SW480 (cell line): ENCODE measurements around the gene GNPNAT1.

Experiments
- DNase-seq: peaks from one replicate; pipeline ENCODE4 v3.0.0-alpha.2; 2016; ENCODE audit warnings: low spot score

The GNPNAT1 gene

DNA sequence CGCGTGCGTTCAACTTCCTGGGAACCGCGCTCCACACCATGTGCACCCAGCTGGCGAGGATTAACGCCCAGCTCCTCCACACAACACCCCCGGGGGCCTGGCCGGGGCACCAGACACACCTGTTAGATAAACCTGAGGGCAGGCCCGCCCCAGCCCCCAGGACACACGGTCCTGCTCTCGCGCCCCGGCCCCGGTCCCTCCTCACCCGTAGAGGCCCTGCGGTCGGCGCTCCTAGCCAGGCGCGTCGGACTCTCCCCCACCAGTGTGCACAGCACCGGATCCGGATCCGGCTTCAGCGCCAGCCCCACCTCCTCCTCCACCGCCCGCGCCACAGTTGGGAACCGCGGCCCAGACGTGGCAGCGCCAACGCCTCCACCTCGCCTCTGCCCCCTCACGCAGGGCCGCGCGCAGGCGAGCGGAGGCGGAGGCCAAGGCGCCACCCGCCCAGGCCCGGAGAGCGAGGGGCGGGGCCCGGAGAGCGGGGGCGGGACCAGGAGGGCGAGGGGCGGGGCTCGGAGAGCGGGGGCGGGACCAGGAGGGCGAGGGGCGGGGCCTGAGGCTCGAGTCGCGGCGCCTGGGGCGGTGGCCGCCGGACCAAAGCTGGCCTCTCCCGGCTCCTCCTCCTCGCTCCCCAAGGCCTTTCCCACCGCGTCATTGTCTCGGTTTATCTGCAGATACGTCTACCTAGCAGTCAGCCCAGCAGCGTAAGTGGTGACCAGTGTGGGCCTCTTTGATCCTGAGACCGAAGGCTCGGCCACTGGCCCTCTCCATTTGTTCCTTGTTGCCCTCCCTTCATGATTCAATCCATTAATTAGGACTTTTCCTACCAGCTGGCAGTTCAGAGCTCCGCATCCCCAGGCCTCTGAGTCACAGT lies at the start of gene GNPNAT1:
TSS of gene GNPNAT1 (minus strand) at position 385 of the 874 bp plus-strand sequence. CDS start 6,957 bp downstream, outside the sequence.
- DNase-seq = peak; percentile 86

DNA sequence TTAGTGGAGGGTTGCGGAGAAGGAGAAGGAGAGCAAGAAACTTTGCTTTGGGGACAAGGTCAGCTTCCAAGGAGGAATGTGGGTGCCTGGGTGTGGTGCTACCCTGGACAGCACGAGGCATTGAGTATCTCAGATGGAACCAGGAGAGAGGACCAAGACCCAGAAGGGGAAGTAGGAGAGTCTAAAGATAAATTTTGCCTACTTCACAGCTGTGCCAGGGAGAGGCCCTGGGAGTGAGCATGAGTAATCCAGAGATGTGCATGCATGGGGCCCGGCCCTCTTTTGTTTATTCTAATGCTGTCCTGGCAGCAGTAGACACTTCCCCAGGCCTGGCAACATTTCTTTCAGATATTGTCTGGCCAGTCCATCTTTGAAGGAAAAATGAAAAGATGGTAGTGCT lies 49.5 kb upstream of the GNPNAT1 start:
- DNase-seq = no peak

DNA sequence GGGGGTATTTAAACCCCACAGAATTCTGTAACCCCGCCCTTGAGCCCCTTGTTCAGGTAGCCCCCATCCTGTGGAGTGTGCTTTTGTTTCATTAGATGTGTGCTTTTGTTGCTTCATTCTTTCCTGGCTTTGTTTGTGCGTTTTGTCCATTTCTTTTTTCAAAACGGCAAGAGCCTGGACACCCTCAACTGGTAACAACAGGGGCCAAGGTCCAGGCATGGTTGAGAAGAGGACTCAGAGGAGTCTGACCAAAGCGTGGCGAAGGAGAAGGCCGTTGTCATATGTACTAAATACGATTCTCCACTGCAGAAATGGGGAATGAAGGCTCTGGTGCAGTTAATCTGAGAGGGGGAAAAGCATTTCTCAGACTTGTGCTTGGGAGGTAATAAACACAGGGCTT lies 46.0 kb upstream of the GNPNAT1 start:
- DNase-seq = no peak

DNA sequence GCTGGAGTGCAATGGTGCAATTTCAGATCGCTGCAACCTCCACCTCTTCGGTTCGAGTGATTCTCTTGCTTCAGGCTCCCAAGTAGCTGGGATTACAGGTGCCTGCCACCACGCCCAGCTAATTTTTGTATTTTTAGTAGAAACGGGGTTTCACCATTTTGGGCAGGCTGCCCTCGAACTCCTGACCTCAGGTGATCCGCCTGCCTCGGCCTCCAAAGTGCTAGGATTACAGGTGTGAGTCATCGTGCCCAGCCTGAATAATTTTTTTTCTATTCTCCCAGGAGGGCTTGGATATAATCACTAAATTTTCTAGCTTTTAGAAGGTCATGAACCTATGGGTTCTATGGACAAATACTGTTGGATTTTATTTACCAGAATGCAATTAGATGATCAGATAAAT lies 44.7 kb upstream of the GNPNAT1 start:
- no peak for DNase-seq

DNA sequence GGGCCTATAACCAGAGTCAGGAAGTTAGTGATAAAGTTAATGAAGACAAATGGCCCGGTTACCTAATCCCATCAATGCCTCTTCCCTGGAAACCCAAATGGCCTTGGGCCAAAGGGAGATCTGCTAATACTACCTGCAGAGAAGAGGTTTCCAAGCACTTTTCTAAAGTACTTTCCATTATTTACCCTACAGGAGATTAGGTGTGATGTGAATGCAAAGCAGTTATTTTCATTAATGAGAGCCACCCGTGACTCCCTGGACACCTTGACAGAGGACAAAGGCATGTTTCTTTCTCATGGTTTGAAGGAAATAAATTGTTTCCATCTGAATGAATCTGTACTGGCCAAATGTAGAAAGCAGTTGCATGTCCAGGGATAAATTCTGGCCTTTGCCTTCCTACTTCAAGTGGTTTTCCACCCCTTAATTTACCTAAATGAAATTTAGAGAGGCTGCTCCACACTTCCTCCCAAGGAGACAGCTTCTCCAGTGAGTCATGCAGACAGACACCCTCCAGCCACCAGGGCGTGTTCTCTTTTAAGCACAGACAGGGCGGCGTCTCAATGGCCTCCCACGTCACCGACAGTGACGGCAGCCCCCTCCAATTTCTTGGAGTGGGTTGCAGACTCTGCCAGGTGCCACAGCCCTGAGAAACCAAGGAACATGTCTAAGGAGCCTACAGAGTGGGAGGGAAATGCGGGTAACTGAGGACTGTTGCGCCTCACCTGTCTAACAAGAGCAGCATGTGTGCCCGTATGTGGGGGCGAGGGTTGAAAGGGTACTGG lies 43.9 kb upstream of the GNPNAT1 start:
- no peak for DNase-seq

DNA sequence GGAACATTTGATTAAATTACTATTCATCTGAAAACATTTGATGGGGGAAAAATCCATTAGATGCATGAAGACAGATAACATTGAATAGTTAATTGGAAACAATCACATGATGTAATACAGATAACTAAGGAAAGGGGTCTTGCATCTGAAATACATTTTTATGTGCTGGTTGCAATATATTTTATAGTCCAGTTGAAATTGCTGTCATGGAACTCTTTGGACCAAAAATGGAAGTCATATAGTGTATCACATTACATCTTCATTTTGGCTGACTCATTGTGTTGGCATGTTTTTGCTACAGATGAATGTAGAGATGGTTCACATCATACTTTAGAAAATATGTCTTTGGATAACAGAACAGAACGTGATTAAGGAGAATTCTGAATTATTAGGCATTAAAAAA lies 43.0 kb upstream of the GNPNAT1 start:
- DNase-seq = no peak

DNA sequence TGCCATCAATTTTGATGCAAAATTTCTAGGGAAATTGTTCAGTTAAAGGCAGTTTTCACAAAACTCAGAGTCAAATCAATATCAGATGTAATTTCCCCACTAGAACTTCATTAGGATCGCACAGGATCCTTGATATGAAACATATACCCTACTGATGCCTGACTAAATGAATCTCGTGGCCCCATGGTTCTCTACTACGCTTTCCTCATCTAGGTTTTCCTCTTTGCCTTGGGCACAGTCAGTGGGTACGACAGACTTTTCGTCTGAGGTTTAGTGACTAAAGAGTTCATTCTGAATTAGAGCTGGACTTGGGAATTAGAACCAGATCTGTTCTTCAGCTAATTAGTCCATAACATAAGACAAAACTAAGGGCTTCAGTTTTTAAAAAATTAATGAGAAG lies 42.5 kb upstream of the GNPNAT1 start:
- no peak for DNase-seq

DNA sequence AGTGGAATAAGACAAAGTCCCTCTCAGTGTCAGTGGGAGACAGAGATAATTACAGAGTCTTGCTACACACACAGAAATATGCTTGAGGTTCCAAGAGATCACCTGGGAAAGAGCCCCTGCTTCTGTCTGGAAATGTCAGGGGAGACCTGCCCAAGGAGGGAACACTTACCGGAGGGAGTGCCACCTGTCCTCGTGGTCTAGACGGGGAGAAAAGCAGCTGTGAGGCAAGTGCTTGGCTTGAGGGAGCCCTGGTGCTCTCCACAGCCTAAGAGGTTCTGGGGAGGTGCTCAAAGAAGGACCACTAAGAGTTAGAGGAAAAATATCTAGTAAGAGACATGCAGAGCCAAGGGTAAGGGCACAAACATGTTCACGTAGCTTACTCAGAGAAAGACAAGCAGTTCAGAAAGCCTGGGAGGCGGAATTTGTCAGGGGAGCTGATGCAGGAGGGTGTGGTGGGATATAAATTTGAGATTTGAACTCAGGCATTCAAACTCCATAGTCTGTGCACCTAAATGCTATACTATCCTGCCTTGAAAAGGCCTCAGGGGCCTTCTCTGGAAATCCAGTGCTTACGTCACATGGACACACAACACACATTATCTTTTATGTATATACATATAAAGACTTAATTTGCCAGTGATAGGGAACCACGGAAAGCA lies 38.2 kb upstream of the GNPNAT1 start:
- no peak for DNase-seq

DNA sequence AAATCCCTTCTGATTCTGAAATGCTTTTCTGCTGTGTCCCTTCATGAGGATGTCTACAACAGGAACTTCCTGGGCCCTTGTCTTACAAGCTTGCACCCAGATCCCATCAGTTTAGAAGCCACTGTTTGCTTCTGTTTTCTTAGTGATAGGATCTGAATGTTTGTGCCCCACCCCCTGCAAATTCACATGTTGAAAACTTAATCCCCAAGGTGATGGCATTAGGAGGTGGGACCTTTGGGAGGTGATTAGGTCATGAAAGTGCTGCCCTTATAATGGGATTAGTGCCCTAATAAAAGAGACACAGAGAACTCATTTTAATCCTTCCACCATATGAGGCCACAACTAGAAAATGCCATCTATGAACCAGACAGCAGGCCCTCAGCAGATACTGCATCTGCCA lies 36.0 kb upstream of the GNPNAT1 start:
- DNase-seq = no peak

DNA sequence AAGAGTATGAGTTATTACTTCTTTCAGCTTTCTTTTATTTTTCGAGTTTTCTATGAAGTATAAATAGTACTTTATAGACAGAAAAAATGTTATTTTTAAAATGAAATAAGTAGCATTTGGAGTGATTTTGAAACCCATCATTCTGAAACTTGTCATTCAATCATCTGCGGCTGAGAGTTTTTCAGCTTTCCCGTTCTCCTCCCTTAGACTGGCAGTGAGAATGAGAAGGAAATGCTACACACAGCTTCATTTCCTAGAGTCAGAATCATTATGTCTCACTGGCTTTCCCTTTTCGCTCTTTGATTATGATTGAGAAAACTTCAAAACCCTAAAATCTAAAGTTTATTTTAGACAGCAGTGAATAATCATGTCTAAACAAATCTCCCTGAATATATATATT lies 33.7 kb upstream of the GNPNAT1 start:
- DNase-seq = no peak

DNA sequence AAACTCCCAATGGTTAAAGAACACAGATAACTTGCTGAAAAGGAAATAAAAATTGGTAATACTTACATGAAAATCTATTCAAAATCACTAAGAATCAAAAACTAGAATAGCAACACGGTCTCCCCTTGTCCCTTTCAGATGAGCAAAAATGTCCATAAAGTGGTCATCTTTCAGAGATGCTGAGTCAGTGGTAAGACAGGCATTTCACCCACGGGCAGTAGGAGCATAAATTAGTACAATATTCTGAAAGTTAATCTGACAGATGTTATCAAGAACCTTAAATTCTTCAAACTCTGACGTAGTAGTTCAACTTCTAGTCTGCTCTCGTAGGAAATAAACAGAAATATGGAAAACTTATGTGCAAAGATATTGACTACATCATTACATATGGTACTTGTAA lies 33.1 kb upstream of the GNPNAT1 start:
- no peak for DNase-seq

DNA sequence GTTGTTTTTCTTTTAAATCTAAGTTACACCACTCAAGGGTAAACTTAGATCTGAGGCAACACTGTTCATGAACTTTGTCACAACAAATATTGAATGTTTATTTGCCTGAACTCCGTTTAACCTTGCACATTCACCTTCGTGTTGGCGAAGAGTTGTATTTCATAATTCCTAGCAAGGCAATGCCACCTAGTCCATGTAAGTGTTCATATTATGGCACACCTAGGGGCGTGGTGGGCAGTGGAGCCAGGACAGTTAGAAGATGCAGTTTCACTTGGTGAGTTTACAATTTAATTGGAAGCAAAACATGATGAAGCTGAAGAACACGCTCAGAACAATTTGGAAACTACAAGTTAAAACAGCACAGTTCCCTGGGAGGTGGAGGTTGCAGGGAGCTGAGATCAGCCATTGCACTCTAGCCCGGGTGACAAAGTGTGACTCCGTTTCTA lies 30.4 kb upstream of the GNPNAT1 start:
- no peak for DNase-seq

DNA sequence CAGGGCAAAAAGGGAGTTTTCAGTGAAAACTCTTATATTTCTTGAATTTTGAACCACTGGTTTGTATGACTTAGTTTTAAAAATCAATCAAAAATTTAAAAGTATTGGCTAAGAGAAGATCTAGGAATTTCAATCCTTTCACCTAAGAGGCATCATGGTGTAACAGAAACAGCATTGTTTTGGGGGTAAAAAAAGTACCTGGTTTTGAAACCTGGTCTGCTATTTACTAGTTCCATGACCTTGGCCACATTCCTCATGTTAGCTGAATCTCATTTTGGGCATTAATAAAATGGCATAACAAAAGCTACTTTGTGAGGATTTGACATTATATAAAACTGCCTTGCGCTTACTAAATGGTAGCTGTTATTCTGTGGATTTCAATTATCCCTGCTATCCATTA lies 16.7 kb upstream of the GNPNAT1 start:
- DNase-seq = no peak

DNA sequence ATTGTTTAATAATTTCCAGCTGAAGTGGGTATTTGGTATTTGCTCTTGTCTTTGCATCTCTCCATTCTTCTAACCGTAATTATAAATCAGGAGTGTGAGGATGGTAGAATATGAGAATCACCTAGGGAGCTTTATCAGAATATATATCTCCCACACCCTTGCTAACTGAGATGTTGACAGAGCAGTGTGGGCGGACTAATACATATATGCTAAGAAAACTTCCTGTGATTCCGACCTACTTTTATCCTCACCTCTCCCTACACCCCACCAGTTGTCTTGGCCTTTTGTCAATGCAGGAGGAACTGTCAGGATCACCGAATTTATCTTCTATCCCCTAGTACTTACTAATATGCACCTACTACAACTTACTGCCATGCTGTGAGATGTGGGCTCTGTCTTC lies 14.7 kb upstream of the GNPNAT1 start:
- DNase-seq = no peak

DNA sequence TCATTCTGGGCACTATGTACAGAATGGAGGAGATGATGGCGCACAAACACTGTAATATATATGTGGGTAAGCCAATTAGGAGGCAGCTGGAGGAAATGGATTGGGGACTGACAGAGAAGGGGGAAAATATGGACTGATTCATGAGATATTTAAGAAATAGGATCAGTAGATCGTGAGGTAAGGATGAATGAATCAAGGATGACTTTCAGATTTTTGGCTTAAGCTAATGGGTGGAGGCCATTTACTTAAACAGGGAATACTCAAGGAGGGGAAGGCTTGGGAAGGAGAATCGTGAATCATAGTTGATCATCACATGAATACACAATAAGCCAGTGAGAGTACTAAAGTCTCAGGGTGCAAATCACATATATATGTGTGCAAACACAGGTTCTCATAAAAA lies 11.2 kb upstream of the GNPNAT1 start:
- DNase-seq = no peak

DNA sequence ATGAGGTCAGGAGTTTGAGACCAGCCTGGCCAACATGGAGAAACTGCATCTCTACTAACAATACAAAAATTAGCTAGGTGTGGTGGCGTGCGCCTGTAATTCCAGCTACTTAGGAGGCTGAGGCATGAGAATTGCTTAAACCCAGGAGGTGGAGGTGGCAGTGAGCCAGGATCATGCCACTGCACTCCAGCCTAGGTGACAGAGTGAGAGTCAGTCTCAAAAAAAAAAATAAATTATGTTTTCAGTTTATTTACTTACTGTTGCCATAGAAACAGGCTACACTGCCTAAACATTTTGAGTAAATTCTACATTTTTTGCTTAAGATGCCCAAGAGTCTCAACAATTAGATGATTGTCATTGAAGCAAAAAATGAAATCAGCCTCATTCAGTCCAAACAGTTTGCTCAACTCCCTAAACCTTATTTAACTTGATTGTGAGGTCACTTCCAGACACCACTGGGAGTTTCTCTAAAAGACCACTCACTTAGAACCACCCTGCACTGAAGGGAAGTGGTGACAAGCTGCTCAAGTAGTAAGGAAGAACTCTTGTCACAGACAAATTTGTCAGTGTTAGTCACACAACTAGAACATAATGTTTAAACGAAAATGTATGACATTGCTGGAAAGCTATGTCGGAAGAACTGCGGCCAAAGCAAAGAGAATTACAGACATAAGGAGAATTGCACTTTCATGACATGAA lies 9.8 kb upstream of the GNPNAT1 start:
- no peak for DNase-seq

DNA sequence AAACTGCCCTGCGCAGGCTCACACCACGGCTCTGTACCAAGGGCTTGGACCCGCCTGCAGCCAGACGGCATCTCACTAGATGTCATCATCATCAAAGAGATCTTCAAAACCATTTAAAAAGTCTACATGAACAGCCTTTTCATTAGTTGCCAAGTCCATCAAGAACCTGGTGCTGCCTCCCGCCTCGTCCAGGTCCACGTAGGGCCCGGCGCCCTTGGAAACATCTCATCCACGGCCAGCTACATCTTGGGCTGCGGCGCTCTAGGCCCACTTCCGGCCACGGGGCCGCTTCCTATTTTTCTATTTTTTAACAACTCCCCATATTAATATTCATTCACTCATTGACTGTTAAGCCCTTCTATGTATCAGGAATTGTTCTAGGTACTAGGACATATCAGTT lies 7.4 kb upstream of the GNPNAT1 start:
- DNase-seq = no peak

DNA sequence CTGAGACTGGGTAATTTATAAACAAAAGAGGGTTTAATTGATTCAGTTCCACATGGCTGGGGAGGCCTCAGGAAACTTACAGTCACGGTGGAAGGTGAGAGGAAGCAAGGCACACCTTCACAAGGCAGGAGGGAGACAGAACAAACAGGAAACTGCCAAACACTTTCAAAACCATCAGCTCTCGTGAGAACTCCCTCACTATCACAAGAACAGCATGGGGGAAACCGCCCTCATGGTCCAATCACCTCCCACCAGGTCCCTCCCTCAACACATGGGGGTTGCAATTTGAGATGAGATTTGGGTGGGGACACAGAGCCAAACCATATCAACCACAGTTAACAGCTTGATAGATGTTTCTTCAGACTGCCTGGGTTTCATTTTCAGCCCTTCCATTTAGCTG lies 6.2 kb upstream of the GNPNAT1 start:
- DNase-seq = no peak

DNA sequence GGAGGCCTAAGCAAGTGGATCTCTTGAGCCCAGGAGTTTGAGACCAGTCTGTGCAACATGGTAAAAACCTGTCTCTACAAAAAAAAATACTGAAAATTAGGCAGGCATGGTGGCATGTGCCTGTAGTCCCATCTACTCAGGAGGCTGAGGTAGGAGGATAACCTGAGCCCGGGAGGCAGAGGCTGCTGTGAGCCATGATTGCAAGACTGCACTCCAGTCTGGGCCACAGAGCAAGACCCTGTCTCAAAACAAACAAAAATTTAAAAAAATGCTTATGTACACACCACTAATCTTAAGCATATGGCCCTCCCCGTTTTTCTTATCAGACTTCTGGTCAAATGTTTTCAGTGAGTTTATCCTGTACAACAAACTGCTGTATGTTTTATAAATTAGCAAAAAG lies 1.7 kb upstream of the GNPNAT1 start:
- DNase-seq = no peak

DNA sequence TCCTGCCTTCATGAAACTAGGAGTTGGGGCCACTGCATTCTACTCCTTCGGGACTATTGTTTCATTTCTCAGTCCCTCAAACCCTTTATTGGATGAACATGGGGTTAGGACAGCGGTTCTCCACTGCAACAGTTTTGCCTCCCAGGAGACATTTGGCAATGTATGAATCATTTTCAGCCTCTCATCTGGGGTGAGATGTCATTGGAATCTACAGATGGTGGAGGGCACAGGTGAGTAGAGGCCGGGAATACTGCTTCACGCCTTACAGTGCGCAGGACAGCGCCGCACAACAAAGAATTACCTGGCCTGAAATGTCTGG lies 649 bp upstream of the GNPNAT1 start:
- DNase-seq = no peak

DNA sequence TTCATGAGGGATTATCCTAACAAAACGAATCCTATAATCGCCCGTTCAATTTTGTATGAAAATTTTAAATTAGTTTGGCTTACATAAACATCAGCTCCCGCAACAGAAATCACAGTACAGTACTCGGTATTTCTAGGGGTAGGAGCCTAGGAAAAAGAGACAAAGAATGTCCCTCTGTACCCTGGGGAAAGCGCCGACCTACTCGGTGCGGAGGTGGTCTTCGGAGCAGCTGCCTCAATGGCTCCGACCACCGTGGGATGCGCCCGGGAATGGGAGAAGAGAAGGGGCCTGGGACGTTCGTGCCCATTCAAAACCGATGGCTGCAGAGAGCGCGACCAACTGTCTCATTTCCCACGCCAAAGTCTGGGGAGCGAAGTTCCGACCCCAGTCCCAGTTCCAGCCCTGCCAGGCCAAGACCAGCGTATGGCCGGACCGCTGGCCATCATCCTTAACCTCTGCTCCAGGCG lies 618 bp downstream of the GNPNAT1 start:
- DNase-seq = no peak
